ENCODE results near the gene IFT122.

DNA sequence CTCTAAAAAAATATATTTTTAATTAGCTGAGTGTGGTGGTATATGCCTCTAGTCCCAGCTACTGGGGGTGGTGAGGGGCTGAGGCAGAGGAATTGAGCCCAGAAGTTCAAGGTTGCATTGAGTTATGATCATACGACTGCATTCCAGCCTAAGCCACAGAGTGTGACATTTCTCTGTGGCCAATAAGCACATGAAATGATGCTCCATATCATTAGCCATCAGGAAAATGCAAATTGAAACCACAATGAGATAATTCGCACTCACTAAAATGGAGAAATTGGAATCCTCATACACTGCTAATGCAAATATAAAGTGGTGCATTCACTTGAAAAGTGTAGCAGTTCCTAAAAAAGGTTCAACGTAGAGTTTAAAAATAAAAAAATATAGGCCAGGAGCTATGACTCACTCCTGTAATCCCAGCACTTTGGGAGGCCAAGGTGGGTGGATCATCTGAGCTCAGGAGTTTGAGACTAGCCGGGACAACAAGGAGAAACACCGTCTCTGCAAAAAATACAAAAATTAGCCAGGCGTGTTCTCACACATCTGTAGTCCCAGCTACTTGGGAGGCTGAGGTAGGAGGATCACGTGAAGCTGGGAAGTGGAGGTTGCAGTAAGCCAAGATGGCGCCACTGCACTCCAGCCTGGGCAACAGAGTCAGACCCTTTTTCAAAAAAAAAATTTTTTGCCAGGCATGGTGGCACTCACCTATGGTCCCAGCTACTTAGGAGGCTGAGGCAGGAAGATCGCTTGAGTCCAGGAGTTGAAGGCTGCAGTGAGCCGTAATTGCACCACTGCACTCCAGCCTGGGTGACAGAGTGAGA lies 35.2 kb downstream of the IFT122 start:
- no peak for TF ChIP-seq YY1 (IDR thresholded peaks at IDR 0.05; ENCODE audit: insufficient read depth, insufficient read length)
- no peak for TF ChIP-seq SUZ12 (IDR thresholded peaks at IDR 0.05; ENCODE audit: extremely low read depth, insufficient read depth, insufficient read length)
- TF ChIP-seq ZNF274 (IDR thresholded peaks at IDR 0.05; ENCODE audit: low read depth, low read length): no peak

Data from NT2/D1 (cell line).